Kidney (tissue), 14 donors: ENCODE measurements around the gene OSBPL10. TPM values are rescaled to one million over a fixed set of nuclear protein-coding genes. Genes with fewer than 3 reads are reported as not detected.

ENCODE experiments used
- DNase-seq, 5 donors: peaks; one replicate each; pipeline ENCODE4 v3.0.0-alpha.2; 2013 to 2020
- FAIRE-seq: peaks from 2 replicates; lab custom pipeline; 2012; peaks lifted over from hg19 to GRCh38; lab: Jason Lieb, UNC
- H3K27ac ChIP-seq, 2 donors: one replicate each; pipeline ENCODE4 v1.7.0; 2013; ENCODE audit warnings: low read depth in 2 of 2, low read length in 2 of 2, inconsistent platforms in 1 of 2
- H3K27me3 ChIP-seq: one replicate; pipeline ENCODE4 v1.7.1; 2013; ENCODE audit warnings: low read length, inconsistent platforms; ENCODE audit not compliant: control insufficient read depth, insufficient read depth
- H3K36me3 ChIP-seq, 3 donors: one replicate each; pipeline versions ENCODE4 v1.7.0 to v1.7.1; 2013; ENCODE audit warnings: low read length in 3 of 3, control low read depth in 1 of 3, inconsistent platforms in 1 of 3; ENCODE audit not compliant: insufficient read depth in 3 of 3, control insufficient read depth in 2 of 3
- H3K4me1 ChIP-seq, 3 donors: one replicate each; pipeline versions ENCODE4 v1.7.0 to v1.7.1; 2013; ENCODE audit warnings: low read length in 3 of 3, inconsistent platforms in 1 of 3, low read depth in 1 of 3; ENCODE audit not compliant: control insufficient read depth in 2 of 3, insufficient read depth in 2 of 3
- H3K4me3 ChIP-seq, 3 donors: one replicate each; pipeline versions ENCODE4 v1.7.0 to v1.8.1; 2013; ENCODE audit warnings: low read length in 3 of 3, control low read depth in 1 of 3, inconsistent platforms in 1 of 3
- H3K9ac ChIP-seq, 3 donors: one replicate each; pipeline versions ENCODE4 v1.7.0 to v1.7.1; 2013; ENCODE audit warnings: low read length in 3 of 3, control low read depth in 1 of 3, inconsistent platforms in 1 of 3
- H3K9me3 ChIP-seq, 3 donors: one replicate each; pipeline versions ENCODE4 v1.7.0 to v1.7.1; 2013; ENCODE audit warnings: low read length in 3 of 3, control low read depth in 1 of 3, inconsistent platforms in 1 of 3; ENCODE audit not compliant: control insufficient read depth in 2 of 3, insufficient read depth in 1 of 3
- intact Hi-C: fragments of 100-400 bp; cut with DNase I; formaldehyde crosslinking; loops from one replicate; pipeline ENCODE4 v1.11.1; 2022
- polyA plus RNA-seq: library from polyadenylated mRNA; stranded (reverse); fragments of 350-450 nt; fragmentation: Illumina TruSeq; extraction: RNeasy Lipid Tissue Mini Kit (QIAGEN cat#74804); gene quantifications from one replicate; pipeline ENCODE4 v1.2.3, GENCODE V29; 2014; ENCODE audit warnings: low read depth, low replicate concordance; ENCODE audit not compliant: insufficient read depth
- total RNA-seq: library from RNA; stranded (reverse); fragmentation: NEBNext Ultra II Directional; extraction: Animal tissue kit (Norgen Biotek cat#: 25700); gene quantifications from one replicate; pipeline ENCODE4 v1.2.1, GENCODE V29; 2021
- TF ChIP-seq, protein P1 (sequence below): IDR thresholded peaks from 3 replicates; pipeline ENCODE4 v1.5.1; 2012; ENCODE audit warnings: mild to moderate bottlenecking, moderate library complexity, borderline replicate concordance; ENCODE audit not compliant: insufficient read depth; ENCODE audit errors: extremely low read depth
- donor health status: control.
- donor health status: control.
- donor health status: control.
- donor health status: control.
- donor health status: control.
- donor health status: DM: yes; HTN: yes; CAD: no.
- donor health status: Normal renal cell carcinoma (clear cell type).

Gene OSBPL10
- total and polyA plus RNA-seq, 2 donors from 2014 or later = 11.8 to 89.3 TPM

DNA sequence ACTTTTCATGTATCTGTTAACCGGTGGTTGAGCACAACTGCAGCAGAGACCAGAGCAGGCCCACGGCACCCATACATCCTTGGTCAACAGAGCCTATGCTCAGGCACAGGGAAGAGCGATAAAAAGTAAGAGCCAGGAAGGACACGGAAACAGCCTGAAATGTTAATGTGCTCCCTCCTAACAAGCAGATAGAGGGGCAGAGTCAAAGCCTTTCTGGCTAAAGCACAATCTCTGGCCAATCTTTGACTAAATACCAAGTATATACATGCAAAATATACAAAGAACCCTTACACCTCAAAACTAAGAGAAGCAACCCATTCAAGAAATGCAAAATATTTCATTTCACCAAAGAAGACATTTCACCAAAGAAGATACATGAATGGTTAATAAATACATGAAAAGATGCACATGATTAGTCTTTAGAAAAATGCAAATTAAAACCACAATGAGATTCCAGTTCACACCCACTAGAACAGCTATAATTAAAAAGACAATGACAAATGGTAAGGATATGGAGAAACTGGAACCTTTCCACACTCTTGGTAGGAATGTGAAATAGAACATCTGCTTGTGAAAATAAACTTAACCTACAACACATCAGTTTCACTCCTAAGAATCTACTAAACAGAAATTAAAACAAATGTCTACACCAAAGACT is 88.0 kb downstream of the OSBPL10 start:
- H3K9ac ChIP-seq = no peak overlapping the region
- H3K4me1 ChIP-seq = peaks cover 0 to 13% (median 4%) of the 10 kb centered on the region in 3 donors
- intact Hi-C loops = no loop called here
- FAIRE-seq = no peak
- H3K36me3 ChIP-seq = no peaks in the 10 kb centered on the region
- peak in 1 of 5 donors; percentile 32 for DNase-seq
- TF ChIP-seq, protein P1, sequence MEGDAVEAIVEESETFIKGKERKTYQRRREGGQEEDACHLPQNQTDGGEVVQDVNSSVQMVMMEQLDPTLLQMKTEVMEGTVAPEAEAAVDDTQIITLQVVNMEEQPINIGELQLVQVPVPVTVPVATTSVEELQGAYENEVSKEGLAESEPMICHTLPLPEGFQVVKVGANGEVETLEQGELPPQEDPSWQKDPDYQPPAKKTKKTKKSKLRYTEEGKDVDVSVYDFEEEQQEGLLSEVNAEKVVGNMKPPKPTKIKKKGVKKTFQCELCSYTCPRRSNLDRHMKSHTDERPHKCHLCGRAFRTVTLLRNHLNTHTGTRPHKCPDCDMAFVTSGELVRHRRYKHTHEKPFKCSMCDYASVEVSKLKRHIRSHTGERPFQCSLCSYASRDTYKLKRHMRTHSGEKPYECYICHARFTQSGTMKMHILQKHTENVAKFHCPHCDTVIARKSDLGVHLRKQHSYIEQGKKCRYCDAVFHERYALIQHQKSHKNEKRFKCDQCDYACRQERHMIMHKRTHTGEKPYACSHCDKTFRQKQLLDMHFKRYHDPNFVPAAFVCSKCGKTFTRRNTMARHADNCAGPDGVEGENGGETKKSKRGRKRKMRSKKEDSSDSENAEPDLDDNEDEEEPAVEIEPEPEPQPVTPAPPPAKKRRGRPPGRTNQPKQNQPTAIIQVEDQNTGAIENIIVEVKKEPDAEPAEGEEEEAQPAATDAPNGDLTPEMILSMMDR = no peak
- no peak overlapping the region for H3K4me3 ChIP-seq
- H3K27me3 ChIP-seq = no peaks in the 10 kb centered on the region
- no peak overlapping the region for H3K27ac ChIP-seq
- H3K9me3 ChIP-seq = no peaks in the 10 kb centered on the region

DNA sequence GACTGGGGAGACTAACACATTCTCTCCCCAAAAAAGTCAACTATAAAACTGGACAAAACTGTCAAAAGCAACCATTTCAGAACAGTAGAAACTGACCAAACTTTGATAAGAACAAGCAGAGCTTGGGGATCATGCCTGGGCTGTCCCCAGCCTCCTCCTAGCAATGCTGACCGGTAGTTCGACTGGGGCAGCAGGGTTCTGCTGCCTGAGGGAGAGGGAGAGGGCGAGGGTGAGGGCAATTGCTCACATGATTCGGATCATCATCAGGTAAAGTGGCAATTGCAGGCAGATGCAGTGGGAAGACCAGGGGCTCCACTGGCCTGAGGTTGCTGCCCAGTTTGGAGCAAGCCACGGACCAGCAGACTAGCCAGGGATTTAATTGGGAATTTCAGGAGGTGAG is 88.6 kb downstream of the OSBPL10 start:
- no peak for FAIRE-seq
- no peak overlapping the region for H3K9ac ChIP-seq
- DNase-seq = no peak
- TF ChIP-seq, protein P1 = no peak
- no peaks in the 10 kb centered on the region for H3K36me3 ChIP-seq
- no peak overlapping the region for H3K27ac ChIP-seq
- H3K9me3 ChIP-seq = no peaks in the 10 kb centered on the region
- H3K4me1 ChIP-seq = peaks cover 0 to 13% (median 4%) of the 10 kb centered on the region in 3 donors
- H3K4me3 ChIP-seq = no peak overlapping the region
- intact Hi-C loops = no loop called here
- no peaks in the 10 kb centered on the region for H3K27me3 ChIP-seq

DNA sequence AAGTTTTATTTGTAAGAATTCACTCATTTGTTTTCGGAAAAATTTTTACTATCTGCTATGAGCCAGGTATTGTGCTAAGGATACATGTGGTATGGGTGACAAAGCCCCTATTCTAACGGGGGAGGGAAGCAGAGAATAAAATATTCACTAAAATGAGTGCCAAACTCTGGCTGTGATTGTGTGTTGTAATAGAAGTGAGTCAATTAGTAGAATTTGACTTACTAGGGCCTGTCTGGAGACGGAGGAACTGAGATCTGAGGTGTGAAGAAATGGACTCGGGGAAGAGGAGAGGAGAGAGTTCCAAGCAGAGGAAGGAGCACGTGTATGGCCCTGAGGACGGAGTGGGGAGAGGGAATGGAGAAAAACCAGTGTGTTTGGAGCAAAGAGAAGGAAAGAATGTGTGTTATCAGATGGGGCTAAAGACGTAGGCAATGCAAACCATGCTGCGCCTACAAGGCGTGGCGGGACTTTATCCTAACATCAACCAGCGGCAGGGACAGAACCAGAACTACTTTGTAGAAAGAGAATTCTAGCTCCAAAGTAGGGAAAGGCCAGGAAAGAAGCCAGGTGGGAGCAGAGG is 89.1 kb downstream of the OSBPL10 start:
- Histone ChIP-seq H3K36me3 (no peaks in the 10 kb centered on the region), H3K9me3 (no peaks in the 10 kb centered on the region), H3K27ac (no peak overlapping the region), H3K9ac (no peak overlapping the region), H3K27me3 (no peaks in the 10 kb centered on the region), H3K4me1 (peaks cover 0 to 13% (median 4%) of the 10 kb centered on the region in 3 donors), H3K4me3 (no peak overlapping the region)
- TF ChIP-seq, protein P1 = no peak
- intact Hi-C loops = no loop called here
- DNase-seq (no peak), FAIRE-seq (no peak)
